KOPT-K1 (cell line): ENCODE results near the gene UTS2R.
"Not testable (repeated sequence)": the region's sequence is repeated elsewhere in the genome, so short reads cannot be mapped to it uniquely, and the experiment has no call there.

Experiments
- H3K27ac ChIP-seq: fragments of 200-600 bp; sonication (generic); 2 replicates; pipeline ENCODE4 v1.5.1; 2016; ENCODE audit warnings: antibody characterized with exemption, mild to moderate bottlenecking, low read depth, low read length; ENCODE audit not compliant: poor library complexity, severe bottlenecking
- H3K36me3 ChIP-seq: fragments of 200-600 bp; sonication (generic); 2 replicates; pipeline ENCODE4 v1.5.1; 2017; ENCODE audit warnings: antibody characterized with exemption, mild to moderate bottlenecking, low read length, moderate library complexity; ENCODE audit not compliant: insufficient read depth
- H3K9me3 ChIP-seq: fragments of 200-600 bp; sonication (generic); 2 replicates; pipeline ENCODE4 v1.5.1; 2017; ENCODE audit warnings: antibody characterized with exemption, low read length, mild to moderate bottlenecking; ENCODE audit not compliant: insufficient read depth, poor library complexity, severe bottlenecking

UTS2R gene

GRCh38 chr17:82374626-82375331 is 3.2 kb downstream of the UTS2R start:
- Histone ChIP-seq H3K36me3 (no peaks in the 10 kb centered on the region), H3K27ac (no peak overlapping the region), H3K9me3 (no peaks in the 10 kb centered on the region)

- no peak overlapping the region for H3K27ac ChIP-seq
- no peaks in the 10 kb centered on the region for H3K36me3 ChIP-seq
- H3K9me3 ChIP-seq = no peaks in the 10 kb centered on the region
Measured at GRCh38 chr17:82375359-82376041, 3.9 kb downstream of the UTS2R start.

- no peaks in the 10 kb centered on the region for H3K36me3 ChIP-seq
- no peak overlapping the region for H3K27ac ChIP-seq
- no peaks in the 10 kb centered on the region for H3K9me3 ChIP-seq
Measured at GRCh38 chr17:82376042-82376730, 4.6 kb downstream of the UTS2R start.

GRCh38 chr17:82377294-82377693 is 5.7 kb downstream of the UTS2R start:
- not testable (repeated sequence) for H3K9me3 ChIP-seq, H3K36me3 ChIP-seq, H3K27ac ChIP-seq

- no peak overlapping the region for H3K27ac ChIP-seq
- no peaks in the 10 kb centered on the region for H3K9me3 ChIP-seq
- H3K36me3 ChIP-seq = no peaks in the 10 kb centered on the region
Measured at GRCh38 chr17:82377924-82378740, 6.6 kb downstream of the UTS2R start.

GRCh38 chr17:82378741-82379021 is 7.1 kb downstream of the UTS2R start:
- Histone ChIP-seq H3K9me3 (no peaks in the 10 kb centered on the region), H3K27ac (no peak overlapping the region), H3K36me3 (no peaks in the 10 kb centered on the region)

- Histone ChIP-seq H3K36me3 (no peaks in the 10 kb centered on the region), H3K9me3 (no peaks in the 10 kb centered on the region), H3K27ac (no peak overlapping the region)
Measured at GRCh38 chr17:82380860-82381702, 9.5 kb downstream of the UTS2R start.

- not testable (repeated sequence) for H3K9me3 ChIP-seq
Measured at GRCh38 chr17:82381703-82382009, 10.1 kb downstream of the UTS2R start.

GRCh38 chr17:82382220-82382932 is 10.8 kb downstream of the UTS2R start:
- not testable (repeated sequence) for H3K9me3 ChIP-seq, H3K36me3 ChIP-seq, H3K27ac ChIP-seq

More at GRCh38 chr17:82381703-82382009, 10.1 kb downstream of the UTS2R start:
- H3K27ac ChIP-seq, H3K36me3 ChIP-seq: not testable (repeated sequence)

GRCh38 chr17:82382933-82383255 is 11.3 kb downstream of the UTS2R start:
- H3K36me3 ChIP-seq = no peaks in the 10 kb centered on the region
- no peaks in the 10 kb centered on the region for H3K9me3 ChIP-seq
- no peak overlapping the region for H3K27ac ChIP-seq

- no peaks in the 10 kb centered on the region for H3K9me3 ChIP-seq
- no peak overlapping the region for H3K27ac ChIP-seq
- no peaks in the 10 kb centered on the region for H3K36me3 ChIP-seq
Measured at GRCh38 chr17:82383411-82383810, 11.8 kb downstream of the UTS2R start.

GRCh38 chr17:82384051-82384729 is 12.6 kb downstream of the UTS2R start:
- Histone ChIP-seq H3K27ac (no peak overlapping the region), H3K36me3 (no peaks in the 10 kb centered on the region), H3K9me3 (no peaks in the 10 kb centered on the region)

GRCh38 chr17:82384730-82385481 is 13.3 kb downstream of the UTS2R start:
- Histone ChIP-seq H3K27ac (no peak overlapping the region), H3K9me3 (no peaks in the 10 kb centered on the region)

More at GRCh38 chr17:82384730-82385481, 13.3 kb downstream of the UTS2R start:
- H3K36me3 ChIP-seq = no peaks in the 10 kb centered on the region
